Effector CD8-positive, alpha-beta T cell (primary cell): Measurements from ENCODE around the gene MYBPHL.
"Not testable (repeated sequence)": the region's sequence is repeated elsewhere in the genome, so short reads cannot be mapped to it uniquely, and the experiment has no call there.

Source experiments
- DNase-seq: peaks from one replicate; lab custom pipeline; 2025; lab: John Stamatoyannopoulos, UW

Gene MYBPHL

DNA sequence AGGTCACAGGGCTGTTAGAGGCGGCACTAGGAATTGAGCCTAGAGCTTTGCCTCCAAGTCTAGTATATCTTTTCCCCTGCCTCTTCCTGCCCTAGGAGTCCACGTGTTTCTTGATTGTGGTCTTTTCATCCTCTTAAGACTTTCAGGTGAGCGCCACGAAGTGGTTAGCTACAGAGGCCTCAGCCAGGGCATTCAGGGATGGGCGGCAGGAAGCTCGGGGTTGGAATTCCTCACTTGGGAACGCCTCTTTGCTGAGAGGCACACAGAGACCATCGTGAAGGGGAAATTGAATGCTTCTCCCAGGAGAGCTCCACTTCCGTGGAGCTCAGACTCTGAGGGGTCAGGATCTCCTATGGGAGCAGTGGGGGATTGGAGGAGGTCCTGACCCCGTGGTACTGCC lies 820 bp downstream of the MYBPHL start:
- DNase-seq: not testable (repeated sequence)

DNA sequence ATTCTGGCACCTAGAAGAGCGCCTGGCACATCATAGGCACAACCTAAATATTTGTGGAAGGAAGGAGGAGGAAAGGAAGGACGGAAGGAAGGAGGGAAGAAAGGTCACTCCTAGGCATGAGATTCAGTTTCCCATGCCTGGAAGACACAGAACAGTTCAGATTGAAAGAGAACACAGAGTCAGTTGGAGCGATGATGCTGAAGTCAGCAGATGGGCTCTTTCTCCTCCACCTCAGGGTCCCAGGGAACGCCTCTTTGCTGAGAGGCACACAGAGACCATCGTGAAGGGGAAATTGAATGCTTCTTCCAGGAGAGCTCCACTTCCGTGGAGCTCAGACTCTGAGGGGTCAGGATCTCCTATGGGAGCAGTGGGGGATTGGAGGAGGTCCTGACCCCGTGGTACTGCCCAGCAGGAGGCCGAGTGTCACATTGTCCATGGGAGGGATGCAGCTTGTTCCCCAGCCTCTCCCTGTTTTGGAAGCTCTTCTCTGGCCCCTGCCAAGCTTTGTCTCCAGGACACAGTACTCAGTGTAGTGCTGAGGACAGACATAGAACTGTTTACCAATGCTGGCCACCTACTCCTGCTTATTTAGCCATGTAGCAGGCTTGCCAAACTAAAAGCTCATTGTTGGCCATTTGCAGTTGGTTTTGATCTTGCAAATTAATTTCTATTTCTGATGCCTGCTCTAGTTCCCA lies 2.4 kb downstream of the MYBPHL start:
- no peak for DNase-seq

DNA sequence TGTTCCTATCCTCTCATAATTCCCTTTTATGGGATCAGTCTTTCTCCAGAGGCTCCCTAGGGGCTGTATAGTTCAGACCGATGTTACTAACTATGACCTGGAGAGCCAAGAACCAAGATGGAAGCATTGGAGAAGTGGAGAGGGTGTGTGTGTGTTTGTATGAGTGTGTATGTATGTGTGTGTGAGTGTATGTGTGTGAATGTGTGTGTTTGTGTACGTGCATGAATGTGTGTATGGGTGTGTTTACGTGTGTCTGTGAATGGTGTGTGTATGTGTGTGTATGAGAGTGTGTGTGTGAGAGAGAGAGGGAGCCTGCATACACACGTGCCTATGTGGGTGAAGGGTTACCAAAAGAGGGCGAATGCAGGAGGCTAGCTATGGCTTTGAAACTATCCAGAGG lies 4.9 kb downstream of the MYBPHL start:
- no peak for DNase-seq

DNA sequence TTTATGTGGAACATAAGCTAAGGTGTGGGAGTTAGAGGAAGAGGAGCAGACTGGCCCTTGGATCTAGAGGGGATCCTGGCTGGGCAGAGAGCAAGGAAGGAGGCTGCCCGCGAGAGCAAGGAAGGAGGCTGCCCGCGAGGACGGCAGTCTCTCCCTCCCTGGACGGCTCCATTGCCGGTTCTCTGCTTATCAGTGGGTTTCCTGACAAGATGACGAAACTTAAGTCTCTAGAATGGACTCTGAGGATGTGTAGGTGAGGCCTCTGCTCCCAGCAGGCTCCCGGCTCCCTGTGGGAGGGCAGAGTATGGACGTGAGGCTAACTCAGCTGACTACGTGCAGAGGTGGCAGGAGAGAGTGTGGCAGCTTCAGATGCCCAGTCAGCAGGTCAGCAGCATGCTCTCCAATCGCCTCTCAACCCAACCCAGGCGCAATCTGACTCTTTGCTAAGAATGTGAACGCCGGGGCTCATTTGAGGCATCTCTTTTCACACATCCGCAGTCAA lies 6.1 kb downstream of the MYBPHL start:
- DNase-seq: no peak

DNA sequence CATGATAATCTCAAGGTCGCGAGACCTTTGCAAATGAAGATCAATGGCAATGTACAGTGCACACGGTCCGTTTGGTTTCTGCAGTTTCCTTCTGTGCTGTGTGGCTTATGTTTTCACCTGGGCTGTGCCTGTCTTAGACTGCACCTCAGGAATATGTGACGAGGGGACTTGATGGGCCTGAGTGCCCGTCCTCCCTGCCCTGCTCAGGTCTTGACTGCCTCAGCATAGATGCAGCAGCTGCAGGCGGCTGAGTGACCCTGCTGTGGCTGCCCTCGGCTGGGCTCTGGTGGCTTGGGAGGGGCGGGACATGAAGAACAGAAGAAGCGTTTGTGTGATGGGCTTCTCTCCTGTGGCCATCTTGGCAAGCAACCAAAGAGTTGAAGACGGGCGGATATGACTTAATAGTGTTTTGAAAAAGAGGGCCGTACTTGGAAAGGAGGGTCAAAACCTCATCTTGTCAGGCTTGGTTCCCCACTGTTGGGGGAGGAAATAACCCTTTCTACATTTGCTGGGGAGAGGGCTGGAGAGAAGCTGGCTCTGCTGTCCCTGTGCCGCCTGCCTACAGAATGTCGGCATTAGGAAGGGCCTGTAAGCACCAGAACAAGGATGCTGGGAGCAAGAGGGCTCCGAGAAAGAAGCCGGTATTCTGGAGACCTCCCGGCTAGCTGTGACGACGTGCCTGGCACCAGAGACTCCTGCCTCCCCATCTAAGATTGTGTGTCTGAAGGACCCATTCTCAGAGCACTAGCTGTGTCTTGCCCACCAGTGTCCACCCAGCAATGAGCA lies 7.1 kb downstream of the MYBPHL start:
- no peak for DNase-seq

DNA sequence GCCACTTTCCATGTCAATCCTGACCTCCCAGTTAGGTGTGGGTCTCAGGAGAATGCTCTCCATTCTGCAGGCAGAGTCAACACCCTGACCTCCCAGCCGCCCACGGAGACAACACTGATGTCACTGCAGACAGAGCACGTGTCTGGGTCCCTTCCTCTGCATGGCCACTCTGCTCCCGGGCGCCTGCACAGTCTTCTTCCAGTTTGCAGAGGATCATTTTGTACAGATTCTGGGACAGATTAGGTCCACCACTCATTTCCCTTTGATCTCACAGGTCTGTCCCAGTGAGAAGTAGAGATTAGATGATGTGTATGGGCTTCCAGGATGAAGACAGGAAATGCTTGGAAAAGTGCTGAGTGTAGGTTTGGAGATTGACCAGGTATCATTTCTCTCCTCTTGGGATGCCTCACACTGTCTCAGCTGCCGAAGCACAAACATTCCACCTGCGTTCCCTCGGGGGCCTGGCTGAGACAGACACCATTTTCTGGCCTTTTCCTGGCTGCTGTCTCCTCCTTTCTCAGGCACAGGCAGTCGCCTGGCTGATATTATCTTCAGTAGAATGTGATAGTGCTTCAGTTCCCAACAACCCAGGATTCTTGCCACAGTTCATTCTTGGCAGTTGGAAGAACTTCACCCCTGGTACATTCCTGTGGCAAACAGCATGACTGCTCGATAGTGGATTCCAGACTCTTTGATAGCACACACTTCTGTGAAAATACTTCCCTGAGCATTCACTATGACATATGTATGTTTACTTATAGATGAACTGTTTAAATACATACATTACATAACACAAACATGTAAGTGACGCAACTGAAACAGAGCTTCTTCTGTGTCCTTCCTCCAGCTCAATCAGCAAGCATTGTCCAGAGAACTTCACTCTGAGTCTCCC lies 7.9 kb downstream of the MYBPHL start:
- DNase-seq: no peak

DNA sequence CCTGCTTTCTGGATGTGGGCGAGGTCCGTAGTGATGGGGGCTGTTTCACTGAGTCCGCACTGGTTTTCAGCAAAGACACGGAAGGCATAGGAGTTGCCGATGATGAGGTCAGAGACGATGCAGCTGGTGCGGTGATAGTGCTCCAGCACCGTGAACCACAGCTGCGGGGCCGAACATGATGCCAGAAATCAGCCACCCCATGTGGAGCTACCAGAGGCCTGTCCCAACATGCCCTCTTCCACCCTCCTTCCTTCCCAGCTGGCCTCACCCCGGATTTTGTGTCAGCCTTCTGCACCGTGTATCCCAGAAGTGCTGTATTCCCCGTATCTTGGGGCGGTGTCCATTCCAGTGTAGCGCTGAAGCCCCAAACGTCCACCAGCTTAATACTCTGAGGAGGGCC lies 10.0 kb downstream of the MYBPHL start:
- no peak for DNase-seq

DNA sequence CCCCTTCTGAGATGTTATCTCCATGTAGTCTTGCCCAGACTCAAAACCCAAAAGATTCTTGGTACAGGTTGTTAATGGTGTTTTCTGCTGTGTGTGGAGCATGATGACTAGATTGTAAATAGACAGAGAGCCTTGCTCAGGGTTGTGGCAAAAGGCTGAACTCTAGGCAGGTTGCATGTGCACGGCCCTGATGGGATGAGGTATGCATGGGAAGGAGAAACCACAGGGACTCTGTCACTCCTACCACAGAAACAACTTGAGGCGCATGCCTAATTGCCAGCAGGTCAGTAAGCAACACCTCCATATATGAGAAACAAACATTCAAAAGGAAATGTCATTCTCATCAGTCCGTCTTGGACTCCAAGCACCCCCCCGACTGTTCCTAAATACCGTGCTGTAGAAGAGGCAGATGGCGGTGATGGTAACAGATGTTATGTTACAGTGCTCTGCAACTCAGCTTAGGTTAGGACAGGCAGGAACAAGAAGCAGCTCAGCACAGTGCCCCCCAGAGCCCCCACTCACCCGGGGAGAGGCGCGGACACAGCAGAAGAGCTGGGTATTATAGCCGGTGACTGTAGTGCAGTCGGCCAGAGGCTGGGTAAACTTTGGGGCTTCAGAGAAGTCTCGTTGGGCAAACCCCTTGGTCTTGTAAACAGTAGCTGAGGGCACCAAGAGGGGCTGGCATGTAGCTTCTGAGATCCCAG lies 10.9 kb downstream of the MYBPHL start:
- DNase-seq: no peak

DNA sequence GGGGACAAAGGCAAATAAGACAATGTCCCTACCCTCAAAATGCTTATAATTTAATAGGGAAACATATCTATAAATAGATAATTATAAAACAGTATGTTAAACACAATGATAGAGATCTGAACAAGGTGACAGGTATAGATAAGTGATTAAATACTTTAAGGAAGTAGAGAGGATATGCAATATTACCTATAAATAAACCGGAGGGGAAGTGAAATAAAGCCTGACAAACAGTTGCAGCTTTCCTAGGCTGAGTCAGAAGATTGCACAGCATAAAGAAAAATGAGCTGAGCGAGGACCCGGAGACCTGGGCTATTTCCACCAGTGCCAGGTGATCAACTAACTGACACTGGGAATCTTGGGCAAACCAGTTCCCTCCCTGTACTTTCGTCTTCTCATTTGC lies 12.3 kb downstream of the MYBPHL start:
- DNase-seq: no peak

DNA sequence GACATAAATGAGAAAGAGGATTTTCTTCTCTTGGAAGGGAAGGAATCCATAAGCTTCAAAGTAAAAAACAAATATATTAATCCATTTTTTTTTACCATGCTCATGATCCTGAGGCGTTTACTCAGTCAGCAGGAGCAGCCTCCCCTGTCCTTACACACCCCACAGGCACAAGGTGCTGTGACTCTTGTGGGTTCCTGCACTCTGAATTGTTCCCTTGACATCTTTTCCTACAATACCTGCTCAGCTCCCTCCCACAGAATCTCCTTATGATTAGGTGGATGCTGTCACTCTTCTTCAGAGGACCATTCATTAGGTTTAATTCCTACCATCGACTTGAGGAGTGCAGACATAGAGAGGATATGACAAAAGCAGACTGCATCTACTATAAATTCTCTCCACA lies 13.8 kb downstream of the MYBPHL start:
- DNase-seq: no peak

DNA sequence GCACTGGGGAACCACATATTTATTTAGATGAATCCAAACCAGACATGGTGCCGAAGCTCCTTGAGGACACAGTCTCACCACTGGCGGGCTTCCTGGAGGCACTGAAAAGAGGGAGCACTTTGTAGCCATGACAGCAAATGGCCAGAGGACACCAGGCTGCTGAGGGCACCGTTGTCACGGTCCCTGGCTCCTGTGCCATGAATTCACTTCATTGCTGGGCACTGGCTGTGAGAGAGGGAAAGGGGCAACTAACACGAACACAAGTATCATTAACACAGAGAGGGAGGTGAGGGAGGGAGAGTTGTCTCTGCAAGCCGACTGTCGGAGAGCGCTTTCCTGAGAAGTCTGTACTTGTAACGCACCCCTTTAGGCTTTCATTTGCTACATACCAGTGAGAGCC lies 14.4 kb downstream of the MYBPHL start:
- no peak for DNase-seq

DNA sequence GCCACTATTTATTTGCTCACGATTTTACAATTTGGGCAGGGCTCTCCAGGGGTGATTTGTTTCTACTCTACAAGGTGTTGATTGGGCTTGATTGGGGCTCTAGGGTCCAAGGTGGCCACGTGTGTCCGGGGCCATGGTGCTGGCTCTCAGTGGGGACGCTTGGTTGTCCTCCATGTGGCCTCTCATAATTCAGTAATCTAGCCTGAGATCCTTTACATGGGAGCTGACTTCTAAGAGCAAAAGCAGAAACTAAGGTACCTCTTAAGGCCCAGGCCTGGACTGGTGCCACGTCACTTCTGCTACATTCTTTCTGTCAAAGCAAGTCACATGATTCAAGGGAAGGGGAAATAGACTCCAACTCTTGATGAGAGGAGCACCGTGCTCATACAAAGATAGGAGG lies 15.8 kb downstream of the MYBPHL start:
- DNase-seq: no peak

DNA sequence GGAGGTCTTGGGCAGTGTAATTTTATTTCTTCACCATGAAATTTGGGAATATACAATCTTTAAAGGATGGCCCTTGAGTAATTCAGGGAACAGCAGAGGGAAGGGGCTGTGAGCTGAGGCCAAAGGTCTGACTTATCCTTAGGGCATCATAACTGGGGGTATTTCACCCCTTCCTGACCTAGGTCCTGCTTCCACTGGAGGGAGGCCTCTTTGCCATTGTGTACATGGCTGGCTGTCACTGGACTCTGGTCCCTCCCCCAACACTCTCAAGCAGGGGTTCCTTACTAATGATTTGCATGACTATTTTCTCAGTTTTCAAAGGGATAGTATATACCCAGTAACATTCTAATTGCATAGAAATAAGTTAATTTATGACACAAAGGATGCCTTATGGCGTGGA lies 16.7 kb downstream of the MYBPHL start:
- DNase-seq: no peak

DNA sequence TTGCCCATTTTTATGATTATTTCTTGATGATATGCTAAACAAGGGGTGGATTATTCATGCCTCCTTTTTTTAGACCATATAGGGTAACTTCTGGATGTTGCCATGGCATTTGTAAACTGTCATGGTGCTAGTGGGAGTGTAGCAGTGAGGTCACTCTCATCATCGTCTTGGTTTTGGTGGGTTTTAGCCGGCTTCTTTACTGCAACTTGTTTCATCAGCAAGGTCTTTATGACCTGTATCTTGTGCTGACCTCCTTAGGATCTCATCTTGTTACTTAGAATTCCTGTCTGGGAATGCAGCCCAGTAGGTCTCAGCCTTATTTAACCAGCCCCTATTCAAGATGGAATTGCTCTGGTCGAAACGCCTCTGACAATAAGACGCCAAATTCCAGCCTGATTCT lies 20.0 kb downstream of the MYBPHL start:
- DNase-seq: not testable (repeated sequence)

DNA sequence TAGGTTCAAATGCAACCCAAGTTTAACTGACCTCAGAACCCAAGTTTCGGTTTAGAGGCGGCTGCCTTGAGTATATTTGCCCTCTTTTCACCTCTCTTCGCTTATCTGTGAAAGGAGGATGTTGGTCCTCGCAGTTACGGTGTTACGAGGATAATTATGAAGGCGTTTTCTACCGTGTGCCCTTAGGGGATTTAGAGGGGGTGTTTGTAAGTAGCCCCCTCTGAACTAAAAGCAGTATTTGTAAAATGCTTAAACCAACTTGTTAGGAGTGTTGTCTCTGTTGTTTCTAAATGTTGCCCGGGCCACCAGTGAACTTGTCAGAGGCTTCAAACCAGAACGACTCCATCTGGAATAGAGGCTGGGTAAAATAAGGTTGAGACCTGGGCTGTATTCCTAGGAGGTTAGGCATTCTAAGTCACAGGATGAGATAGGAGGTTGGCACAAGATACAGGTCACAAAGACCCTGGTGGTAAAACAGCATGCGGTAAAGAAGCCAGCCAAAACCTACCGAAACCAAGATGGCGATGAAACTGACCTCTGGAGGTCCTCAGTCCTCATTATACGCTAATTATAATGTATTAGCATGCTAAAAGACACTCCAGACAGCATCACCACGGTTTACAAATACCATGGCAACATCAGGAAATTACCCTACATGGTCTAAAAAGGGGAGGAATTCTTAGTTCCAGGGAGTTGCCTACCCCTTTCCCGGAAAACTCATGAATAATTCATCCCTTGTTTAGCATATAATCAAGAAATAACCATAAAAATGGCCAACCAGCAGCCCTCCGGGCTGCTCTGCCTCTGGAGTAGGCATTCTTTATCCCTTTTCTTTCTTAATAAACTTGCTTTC lies 22.8 kb downstream of the MYBPHL start:
- DNase-seq: no peak

DNA sequence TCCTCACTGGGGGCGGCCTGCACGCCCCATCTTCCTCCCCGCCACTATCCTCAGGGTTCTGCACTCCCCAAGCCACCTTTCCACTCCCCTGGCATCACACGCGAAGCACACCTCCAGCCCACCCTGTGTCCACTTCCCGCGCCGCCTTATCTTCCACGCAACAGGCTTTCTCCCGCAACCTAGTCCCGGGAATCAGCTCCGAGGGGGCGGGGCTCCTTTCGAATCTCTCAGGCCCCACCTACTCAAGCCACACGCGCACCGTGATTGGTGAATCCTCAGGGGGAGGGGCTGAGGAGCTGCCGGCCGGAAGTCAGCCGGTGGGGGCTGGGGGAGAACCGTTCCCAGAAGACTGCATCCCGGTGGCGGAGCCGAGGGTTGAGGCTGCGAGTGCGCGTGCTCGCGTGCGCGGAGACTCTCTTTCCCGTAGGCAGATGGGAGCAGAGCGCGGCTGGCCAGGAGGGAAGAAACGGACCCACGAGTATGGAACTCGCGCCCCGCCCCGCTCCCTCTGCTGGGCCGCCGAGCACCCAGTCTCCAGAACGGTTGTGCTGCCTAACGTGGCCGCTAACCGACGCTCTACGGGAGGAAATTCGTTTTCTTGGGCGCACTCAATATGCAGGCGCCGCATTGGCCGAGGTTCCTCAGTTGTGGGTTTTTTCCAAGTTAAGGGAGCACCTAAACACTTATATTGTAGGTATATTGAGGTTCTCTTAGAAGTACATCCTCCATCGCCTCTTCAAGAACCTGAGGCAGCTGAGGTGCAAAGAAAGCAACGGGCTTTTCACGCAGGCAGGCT lies 23.7 kb downstream of the MYBPHL start, which contains the start of gene PSRC1:
Gene PSRC1 (minus strand): TSS at position 194 of the 796 bp plus-strand sequence.
- peak; percentile 87 for DNase-seq

DNA sequence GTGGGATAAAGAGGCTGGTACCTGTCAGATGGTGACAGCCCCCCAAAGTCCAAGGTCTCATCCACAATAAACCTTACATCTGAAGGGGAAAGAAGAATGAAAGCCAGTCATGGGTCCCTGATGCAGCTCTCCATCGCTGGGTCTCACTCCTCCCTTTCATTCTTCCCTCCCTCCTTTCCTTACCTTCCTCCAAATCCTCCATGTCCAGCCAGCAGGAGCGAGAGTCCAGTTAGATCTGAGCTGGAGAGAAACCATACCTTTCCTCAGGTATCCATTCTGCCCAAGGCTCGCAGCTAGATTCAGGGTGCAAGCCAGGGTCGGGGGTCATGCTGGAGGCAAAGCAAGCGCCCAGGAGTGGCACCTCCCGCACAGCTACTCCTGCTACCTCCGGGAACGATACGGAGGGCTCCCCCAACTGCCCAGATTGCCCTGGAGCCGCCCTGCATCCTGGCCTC lies 24.3 kb downstream of the MYBPHL start:
- no peak for DNase-seq

DNA sequence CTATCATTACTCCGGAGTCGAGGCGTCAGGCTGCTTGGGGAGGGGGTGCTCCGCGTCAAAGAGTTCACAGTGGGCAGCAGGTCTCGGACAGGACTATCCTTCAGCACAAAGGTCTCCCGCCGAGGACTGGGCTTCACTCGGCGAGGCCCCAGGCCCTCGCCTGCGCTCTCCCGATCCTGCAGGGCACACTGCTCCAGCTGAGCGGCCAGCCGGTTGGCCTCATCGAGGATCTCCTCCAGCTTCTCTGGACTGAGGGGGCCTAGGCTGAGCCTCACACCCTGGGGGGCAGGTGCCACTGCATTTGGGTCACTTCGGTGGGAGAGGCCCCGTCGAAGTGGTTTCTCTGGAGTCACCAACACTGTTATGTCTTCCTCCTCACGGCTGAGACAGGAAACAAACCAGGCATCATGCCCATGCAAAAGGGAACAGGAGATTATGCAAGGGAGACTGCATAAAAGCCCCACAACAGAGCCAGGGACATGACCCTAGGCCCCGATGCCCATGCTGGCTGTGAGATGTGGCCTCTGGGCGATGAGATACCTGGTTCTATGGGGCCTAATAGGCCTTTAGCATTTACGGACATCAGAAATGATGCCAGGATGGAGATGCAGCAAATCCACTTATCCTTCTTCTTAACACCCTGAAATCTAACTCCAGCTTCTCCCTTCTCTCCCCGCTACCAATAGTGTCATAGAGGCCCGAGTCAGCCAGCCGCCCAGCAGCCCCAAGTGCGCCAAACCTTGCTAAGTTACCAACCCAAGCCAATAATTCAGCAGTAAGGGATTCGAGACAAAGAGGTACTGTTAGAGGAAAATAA lies 24.9 kb downstream of the MYBPHL start:
- DNase-seq: no peak

DNA sequence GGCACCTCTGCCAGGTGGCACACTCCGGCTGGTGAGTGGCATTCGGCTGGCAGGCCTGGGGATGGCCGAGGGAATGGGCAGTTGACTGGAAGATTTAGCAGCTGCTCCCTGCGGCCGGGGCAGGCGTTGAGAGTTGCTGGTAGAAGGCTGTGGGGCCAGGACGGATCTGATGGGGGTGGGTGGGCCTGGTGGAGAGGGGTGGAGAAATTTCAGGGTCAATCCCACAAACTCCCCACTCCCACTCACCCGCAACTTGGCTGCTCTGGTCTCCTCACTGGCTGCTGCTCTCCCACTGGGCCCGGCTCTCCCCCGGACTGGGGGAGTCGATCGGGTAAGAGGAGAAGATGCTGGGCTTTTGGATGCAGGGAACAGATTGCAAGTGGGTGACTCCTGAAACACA lies 25.9 kb downstream of the MYBPHL start:
- no peak for DNase-seq
